ENCODE measurements around the gene HOXB1.

The HOXB1 gene

GRCh38 chr17:48556576-48557401 lies 26.0 kb upstream of the HOXB1 start:
- H3K4me3 ChIP-seq (ENCODE audit: low read depth, low read length), result no peak overlapping the region
- DNase-seq (ENCODE audit: low read depth), result no peak
- no peak for TF ChIP-seq CTCF (IDR thresholded peaks at IDR 0.05; ENCODE audit: control insufficient read depth, extremely low read depth, insufficient read depth)

DNA sequence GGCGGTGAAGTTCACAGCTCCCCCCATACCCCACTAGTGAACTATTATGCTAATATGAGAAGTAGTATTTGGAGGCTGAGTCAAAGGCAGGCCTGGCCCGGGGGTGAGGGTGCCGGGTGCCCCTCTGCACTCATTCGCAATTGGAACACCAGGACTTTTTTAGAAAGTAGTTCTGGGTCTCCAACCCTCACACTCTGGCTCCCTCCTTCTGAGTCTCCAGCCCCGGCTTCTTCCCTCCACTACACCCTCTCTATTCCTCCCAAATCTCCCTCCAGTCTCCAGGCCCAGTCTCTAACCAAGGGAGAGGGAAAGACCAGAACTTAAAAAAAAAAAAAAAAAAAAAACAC lies 25.4 kb upstream of the HOXB1 start:
- DNase-seq (ENCODE audit: low read depth), result no peak
- TF ChIP-seq CTCF (IDR thresholded peaks at IDR 0.05; ENCODE audit: control insufficient read depth, extremely low read depth, insufficient read depth), result no peak
- no peak overlapping the region for H3K4me3 ChIP-seq (ENCODE audit: low read depth, low read length)

DNA sequence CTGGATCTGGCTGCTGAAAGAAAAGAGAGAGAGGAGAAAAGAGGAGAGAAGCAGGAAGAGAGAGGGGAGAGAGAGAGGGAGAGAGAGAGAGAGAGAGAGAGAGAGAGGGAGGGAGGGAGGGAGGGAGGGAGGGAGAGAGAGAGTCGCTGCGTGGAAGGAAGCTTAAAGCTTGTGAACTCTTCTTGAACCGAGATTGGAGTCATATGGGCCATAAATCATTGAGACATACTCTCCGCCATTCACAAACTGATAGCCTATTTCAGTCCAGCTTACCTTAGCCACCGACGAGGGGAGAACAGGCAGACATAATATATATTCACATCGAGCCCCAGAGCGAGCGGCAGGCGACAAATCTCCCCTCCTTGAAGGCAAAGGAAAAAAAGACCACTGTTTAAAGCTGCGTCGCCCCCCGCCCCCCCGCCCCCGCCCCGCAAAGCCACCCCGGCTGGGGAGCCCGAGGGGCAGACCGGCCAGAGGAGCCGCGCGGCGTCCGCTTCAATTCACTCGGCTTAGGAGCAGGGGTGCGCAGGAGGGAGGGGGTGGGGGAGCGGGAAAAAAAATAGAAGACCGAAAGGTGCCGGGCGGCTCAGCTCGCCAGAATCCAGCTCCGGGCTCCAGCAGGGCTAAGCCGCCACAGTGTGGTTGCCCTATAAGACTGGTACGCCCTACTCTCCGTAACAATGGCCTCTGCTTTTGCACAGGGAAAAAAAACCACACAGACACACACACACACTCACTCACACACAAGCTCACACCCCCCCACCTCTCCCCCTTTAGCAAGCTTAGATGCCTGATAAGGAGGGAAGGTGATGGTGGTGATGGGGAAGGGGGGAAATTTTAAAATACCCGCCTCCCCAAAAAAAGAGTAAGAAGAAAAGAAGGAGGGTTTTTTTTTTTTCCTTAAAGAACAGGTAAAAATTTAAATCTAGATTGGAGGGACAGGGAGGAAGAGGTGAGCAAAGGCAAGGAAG lies 24.7 kb upstream of the HOXB1 start:
- peak overlapping the region; percentile 36 for H3K4me3 ChIP-seq (ENCODE audit: low read depth, low read length)
- peak; percentile 40 for DNase-seq (ENCODE audit: low read depth)
- no peak for TF ChIP-seq CTCF (IDR thresholded peaks at IDR 0.05; ENCODE audit: control insufficient read depth, extremely low read depth, insufficient read depth)

DNA sequence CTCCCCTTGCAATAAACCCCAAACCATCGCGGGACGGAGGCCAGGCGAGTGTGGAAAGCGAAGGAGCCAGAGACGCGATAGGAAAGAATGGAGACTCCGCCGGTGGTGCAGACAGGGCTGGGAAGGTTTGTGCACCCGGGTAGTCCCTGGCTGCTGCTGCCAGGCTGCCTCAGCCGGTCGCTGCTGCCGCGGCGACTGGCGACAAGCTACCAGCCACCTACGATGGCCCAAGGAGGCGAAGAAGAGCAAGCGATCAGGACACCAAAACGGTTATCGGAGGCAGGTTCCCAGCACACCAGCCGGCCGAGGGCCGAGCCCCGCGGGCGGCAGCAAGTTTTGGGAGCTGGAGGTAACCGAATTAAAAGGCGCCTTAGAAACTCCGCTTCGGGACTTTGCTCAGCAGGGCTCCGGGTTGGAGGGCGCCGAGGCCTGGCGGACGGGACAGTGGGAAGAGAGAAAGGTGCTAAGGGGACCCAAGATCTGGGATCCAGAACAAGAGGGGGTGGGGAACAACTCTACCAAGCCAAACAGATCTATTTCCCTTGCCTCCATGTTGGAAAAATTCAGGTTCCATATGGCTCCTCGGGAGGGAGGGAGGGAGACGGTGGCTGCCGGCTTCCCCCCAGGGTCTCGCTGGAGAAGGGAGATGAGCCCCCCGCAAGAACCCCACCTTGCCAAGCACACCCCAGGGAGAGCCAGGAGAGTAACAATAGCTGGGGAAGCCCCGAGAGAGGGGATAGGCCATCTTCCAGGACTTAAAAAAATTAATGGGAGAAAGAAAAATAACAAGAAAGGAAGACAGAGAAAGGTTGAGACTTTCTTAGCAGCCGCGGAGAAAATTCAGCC lies 23.8 kb upstream of the HOXB1 start:
- no peak for DNase-seq (ENCODE audit: low read depth)
- no peak for TF ChIP-seq CTCF (IDR thresholded peaks at IDR 0.05; ENCODE audit: control insufficient read depth, extremely low read depth, insufficient read depth)
- H3K4me3 ChIP-seq (ENCODE audit: low read depth, low read length), result peak overlapping the region; percentile 36

DNA sequence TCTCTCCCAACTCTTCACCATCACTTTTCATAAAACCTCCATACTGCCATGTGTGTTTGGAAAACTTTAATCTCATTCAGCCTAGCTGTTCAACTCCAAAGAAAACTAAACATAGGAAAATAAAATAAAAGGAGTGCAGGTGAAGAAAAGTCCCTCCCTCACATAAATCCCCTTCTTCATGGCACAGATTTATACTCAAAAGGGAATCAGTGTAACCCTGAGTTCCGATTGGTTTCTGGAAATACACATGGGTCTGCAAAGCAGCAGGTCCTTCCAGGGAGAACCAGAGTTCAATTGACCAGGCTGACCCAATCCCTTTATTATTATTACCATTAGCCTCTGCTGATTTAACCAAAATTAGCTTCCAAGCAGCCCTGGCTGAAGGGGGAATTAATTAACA lies 23.0 kb upstream of the HOXB1 start:
- no peak for DNase-seq (ENCODE audit: low read depth)
- TF ChIP-seq CTCF (IDR thresholded peaks at IDR 0.05; ENCODE audit: control insufficient read depth, extremely low read depth, insufficient read depth), result no peak
- H3K4me3 ChIP-seq (ENCODE audit: low read depth, low read length), result no peak overlapping the region

DNA sequence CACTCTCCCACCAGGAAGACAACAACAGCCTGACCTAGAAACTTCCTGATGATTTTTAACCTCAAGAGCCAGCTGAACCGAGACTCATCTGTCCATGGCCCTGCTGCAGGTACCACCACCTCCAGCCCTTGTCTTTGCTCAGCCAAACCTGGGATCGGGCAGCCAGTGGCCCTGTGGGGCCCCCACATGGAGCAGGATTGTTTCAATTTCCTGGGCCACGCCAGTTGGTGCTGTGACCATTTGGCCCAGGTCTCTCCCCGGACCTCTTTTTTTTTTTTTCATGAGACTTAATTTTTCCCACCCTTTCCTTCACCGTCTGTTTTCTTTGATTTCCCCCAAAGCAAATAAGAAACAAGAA lies 22.4 kb upstream of the HOXB1 start:
- H3K4me3 ChIP-seq (ENCODE audit: low read depth, low read length), result no peak overlapping the region
- no peak for DNase-seq (ENCODE audit: low read depth)
- no peak for TF ChIP-seq CTCF (IDR thresholded peaks at IDR 0.05; ENCODE audit: control insufficient read depth, extremely low read depth, insufficient read depth)

Measured in LNCaP clone FGC (cell line).